Fibroblast of lung (primary cell): ENCODE results near the gene MCM6. TPM values are rescaled to one million over a fixed set of nuclear protein-coding genes. Genes with fewer than 3 reads are reported as not detected.
"Not testable (repeated sequence)": the region's sequence is repeated elsewhere in the genome, so short reads cannot be mapped to it uniquely, and the experiment has no call there.

Experiments used
- DNase-seq, 2 donors: peaks; one replicate each; pipeline versions ENCODE4 v3.0.0 to v3.0.0-alpha.2; 2010; ENCODE audit warnings: low read depth in 2 of 2
- H2AFZ ChIP-seq: 2 replicates; pipeline ENCODE4 v1.5.1; 2012; ENCODE audit warnings: low read length, control low read depth, inconsistent platforms
- H3K27ac ChIP-seq: 2 replicates; pipeline ENCODE4 v1.5.1; 2011; ENCODE audit warnings: low read length, control low read depth; ENCODE audit not compliant: insufficient read depth
- H3K27me3 ChIP-seq: 2 replicates; pipeline ENCODE4 v1.5.1; 2011; ENCODE audit warnings: mild to moderate bottlenecking, low read length; ENCODE audit not compliant: control insufficient read depth, insufficient read depth
- H3K36me3 ChIP-seq: 2 replicates; pipeline ENCODE4 v1.5.1; 2011; ENCODE audit warnings: low read length; ENCODE audit not compliant: control insufficient read depth, insufficient read depth
- H3K4me1 ChIP-seq: 2 replicates; pipeline ENCODE4 v1.5.1; 2011; ENCODE audit warnings: low read length; ENCODE audit not compliant: control insufficient read depth, insufficient read depth; ENCODE audit errors: extremely low read depth
- H3K4me2 ChIP-seq: 2 replicates; pipeline ENCODE4 v1.5.1; 2011; ENCODE audit warnings: low read length, control low read depth; ENCODE audit not compliant: insufficient read depth; ENCODE audit errors: extremely low read depth
- H3K4me3 ChIP-seq, 4 experiments: fragments of 200-600 bp in 1 of 4; sonication (generic) in 1 of 4; replicated peaks in 1 of 4; 2 replicates each; pipeline ENCODE4 v1.5.1; 2011 to 2016; ENCODE audit warnings: low read length in 4 of 4, low read depth in 3 of 4, mild to moderate bottlenecking in 3 of 4, control low read depth in 2 of 4, inconsistent platforms in 1 of 4, mixed read lengths in 1 of 4; ENCODE audit not compliant: insufficient read depth in 1 of 4; ENCODE audit errors: control extremely low read depth in 1 of 4
- H3K79me2 ChIP-seq: 2 replicates; pipeline ENCODE4 v1.5.1; 2012; ENCODE audit warnings: mild to moderate bottlenecking, low read length, inconsistent platforms; ENCODE audit not compliant: control insufficient read depth, insufficient read depth
- H3K9ac ChIP-seq: 2 replicates; pipeline ENCODE4 v1.5.1; 2011; ENCODE audit warnings: mild to moderate bottlenecking, low read length, control low read depth; ENCODE audit not compliant: insufficient read depth
- H3K9me3 ChIP-seq: 2 replicates; pipeline ENCODE4 v1.5.1; 2012; ENCODE audit warnings: low read depth, low read length; ENCODE audit not compliant: control insufficient read depth, insufficient read depth
- H4K20me1 ChIP-seq: 2 replicates; pipeline ENCODE4 v1.5.1; 2011; ENCODE audit warnings: low read length; ENCODE audit not compliant: control insufficient read depth, insufficient read depth; ENCODE audit errors: extremely low read depth
- EZH2 ChIP-seq: IDR thresholded peaks from 2 replicates; pipeline ENCODE4 v1.5.1; 2012; ENCODE audit warnings: low read length, control low read depth, mild to moderate bottlenecking; ENCODE audit errors: missing control alignments
- polyA plus RNA-seq, 2 donors: library from polyadenylated mRNA; depleted of rRNA in 1 of 2; stranded (reverse) in 1 of 2; unstranded in 1 of 2; fragments of >200 nt; gene quantifications; 2 replicates each; pipeline ENCODE4 v1.2.1, GENCODE V29; 2011 to 2012; ENCODE audit warnings: missing spikeins in 1 of 2
- total RNA-seq: library from RNA; depleted of rRNA; stranded (reverse); fragments of >200 nt; gene quantifications from 2 replicates; pipeline ENCODE4 v1.2.1, GENCODE V29; 2014
- TF ChIP-seq, protein P1 (sequence below), 2 donors: IDR thresholded peaks in 1 of 2; conservative IDR thresholded peaks in 1 of 2; 1 replicate in 1 of 2; 2 replicates in 1 of 2; pipeline ENCODE4 v1.5.1; 2011 to 2012; ENCODE audit warnings: low read length in 2 of 2, control low read depth in 1 of 2, inconsistent platforms in 1 of 2, low read depth in 1 of 2, mild to moderate bottlenecking in 1 of 2

Gene MCM6
- total and polyA plus RNA-seq, 2 donors (not counting 1 experiment from before 2014, with no cell fraction given): 11.2 to 36.0 TPM

DNA sequence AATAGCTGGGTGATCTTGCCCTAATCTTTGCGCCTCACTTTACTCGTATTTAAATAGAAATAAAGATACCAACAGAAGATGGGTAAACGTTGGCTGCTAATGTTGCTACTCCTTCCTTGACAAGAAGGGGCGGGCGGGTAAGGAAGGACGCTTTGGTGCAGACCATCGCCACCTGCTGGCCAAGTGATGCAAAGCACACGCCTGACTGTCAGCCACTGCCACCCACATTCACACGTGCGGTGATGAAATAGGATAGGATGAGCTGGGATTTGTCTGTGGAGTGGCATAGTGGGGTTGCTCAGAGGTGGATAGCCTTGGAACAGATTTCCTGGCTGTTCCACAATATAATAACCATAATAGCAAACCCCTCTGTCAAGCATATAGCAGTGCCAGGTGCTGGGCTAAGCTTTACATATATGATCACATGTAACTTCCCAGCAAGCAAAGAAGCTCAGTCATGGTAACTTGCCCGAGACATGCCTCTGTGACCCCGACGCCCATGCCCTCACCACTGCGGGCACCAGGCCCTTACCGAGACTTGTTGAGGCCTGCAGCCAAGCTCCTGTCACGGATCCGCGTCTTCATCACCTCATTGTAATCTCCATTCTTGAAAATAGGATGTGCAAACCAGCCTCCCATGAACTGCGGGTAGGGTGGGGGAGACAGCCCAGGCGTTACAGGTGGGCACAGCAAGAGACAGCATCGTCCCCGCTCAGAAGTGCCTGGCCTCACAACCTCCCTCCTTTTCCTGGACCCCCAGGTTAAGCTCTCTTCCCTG, 78.6 kb downstream of the MCM6 start:
- no peak overlapping the region for H3K27ac ChIP-seq
- H3K79me2 ChIP-seq: no peaks in the 10 kb centered on the region
- H3K36me3 ChIP-seq: no peaks in the 10 kb centered on the region
- DNase-seq: peak; percentile 66 to 72
- no peaks in the 10 kb centered on the region for H4K20me1 ChIP-seq
- H3K9ac ChIP-seq: no peak overlapping the region
- no peak overlapping the region for H2AFZ ChIP-seq
- TF ChIP-seq, protein P1, sequence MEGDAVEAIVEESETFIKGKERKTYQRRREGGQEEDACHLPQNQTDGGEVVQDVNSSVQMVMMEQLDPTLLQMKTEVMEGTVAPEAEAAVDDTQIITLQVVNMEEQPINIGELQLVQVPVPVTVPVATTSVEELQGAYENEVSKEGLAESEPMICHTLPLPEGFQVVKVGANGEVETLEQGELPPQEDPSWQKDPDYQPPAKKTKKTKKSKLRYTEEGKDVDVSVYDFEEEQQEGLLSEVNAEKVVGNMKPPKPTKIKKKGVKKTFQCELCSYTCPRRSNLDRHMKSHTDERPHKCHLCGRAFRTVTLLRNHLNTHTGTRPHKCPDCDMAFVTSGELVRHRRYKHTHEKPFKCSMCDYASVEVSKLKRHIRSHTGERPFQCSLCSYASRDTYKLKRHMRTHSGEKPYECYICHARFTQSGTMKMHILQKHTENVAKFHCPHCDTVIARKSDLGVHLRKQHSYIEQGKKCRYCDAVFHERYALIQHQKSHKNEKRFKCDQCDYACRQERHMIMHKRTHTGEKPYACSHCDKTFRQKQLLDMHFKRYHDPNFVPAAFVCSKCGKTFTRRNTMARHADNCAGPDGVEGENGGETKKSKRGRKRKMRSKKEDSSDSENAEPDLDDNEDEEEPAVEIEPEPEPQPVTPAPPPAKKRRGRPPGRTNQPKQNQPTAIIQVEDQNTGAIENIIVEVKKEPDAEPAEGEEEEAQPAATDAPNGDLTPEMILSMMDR (conservative IDR thresholded peaks at IDR 0.05 in 1 of 2, IDR thresholded peaks at IDR 0.05 in 1 of 2; ENCODE audit: low read depth in 1 of 2, low read length in 2 of 2): peak; percentile 92 to 97
- TF ChIP-seq EZH2: no peak
- no peaks in the 10 kb centered on the region for H3K4me1 ChIP-seq
- no peak overlapping the region for H3K4me2 ChIP-seq
- H3K9me3 ChIP-seq: no peaks in the 10 kb centered on the region
- H3K4me3 ChIP-seq: no peak overlapping the region
- H3K27me3 ChIP-seq: no peaks in the 10 kb centered on the region

DNA sequence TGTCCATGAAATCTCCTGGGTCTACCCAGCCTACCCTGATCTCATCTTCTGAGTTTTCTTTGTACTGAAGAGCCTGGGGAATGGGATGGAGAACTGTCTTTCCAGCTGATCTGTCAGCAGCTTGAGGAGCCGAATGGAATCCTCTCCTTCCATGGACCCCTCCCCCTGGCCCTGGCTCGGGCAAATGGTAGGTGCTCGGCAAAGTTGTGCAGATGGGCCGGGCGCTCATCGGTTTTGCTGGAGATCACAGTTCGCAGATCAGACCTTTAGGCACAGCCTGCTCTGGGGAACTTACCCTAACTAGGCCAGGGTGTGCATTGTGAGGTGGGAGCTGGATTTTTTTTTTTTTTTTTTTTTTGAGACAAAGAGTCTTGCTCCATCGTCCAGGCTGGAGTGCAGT, 79.6 kb downstream of the MCM6 start:
- Histone ChIP-seq H3K4me1 (no peaks in the 10 kb centered on the region), H3K9me3 (no peaks in the 10 kb centered on the region), H3K4me3 (no peak overlapping the region), H2AFZ (no peak overlapping the region), H3K9ac (no peak overlapping the region), H3K27me3 (no peaks in the 10 kb centered on the region), H3K79me2 (no peaks in the 10 kb centered on the region), H3K27ac (no peak overlapping the region), H3K36me3 (no peaks in the 10 kb centered on the region), H3K4me2 (no peak overlapping the region), H4K20me1 (no peaks in the 10 kb centered on the region)
- no peak for DNase-seq
- no peak for TF ChIP-seq EZH2
- TF ChIP-seq, protein P1 (conservative IDR thresholded peaks at IDR 0.05 in 1 of 2, IDR thresholded peaks at IDR 0.05 in 1 of 2; ENCODE audit: low read depth in 1 of 2, low read length in 2 of 2): no peak

DNA sequence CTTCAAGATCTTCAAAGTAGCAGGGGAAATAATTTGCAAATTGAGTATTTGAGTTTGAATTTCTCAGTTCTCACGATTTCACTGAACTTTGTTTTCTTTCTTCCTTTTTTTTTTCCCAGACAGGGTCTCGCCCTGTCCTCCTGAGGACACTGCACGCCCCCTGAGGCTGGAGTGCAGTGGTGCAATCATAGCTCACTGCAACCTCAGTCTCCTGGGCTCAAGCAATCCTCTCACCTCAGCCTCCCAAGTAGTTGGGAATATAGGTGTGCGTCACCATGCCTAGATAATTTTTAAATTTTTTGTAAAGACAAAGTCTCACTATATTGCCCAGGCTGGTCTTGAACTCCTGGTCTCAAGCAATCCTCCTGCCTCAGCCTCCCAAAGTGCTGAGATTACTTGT, 80.6 kb downstream of the MCM6 start:
- not testable (repeated sequence) for H3K9ac ChIP-seq, DNase-seq, H3K9me3 ChIP-seq, H3K36me3 ChIP-seq, H3K27me3 ChIP-seq, H3K79me2 ChIP-seq, H2AFZ ChIP-seq, H3K27ac ChIP-seq, H3K4me2 ChIP-seq, H3K4me1 ChIP-seq, H4K20me1 ChIP-seq, H3K4me3 ChIP-seq
